Lower leg skin (tissue), 3 donors: ENCODE measurements around the gene DOCK1.

Experiments used
- CTCF ChIP-seq, 3 donors: fragments of 450-650 bp; IDR thresholded peaks; one replicate each; pipeline ENCODE4 v1.5.1; 2016; ENCODE audit warnings: antibody characterized with exemption in 3 of 3, mild to moderate bottlenecking in 3 of 3, moderate library complexity in 2 of 3
- POLR2A ChIP-seq, 2 donors: fragments of 450-650 bp; IDR thresholded peaks; one replicate each; pipeline ENCODE4 v1.6.1; 2016 to 2017; ENCODE audit warnings: antibody characterized with exemption in 2 of 2, mild to moderate bottlenecking in 1 of 2, moderate library complexity in 1 of 2

- TF ChIP-seq CTCF (IDR thresholded peaks at IDR 0.05) (no peak), POLR2A (IDR thresholded peaks at IDR 0.05) (no peak)
Measured at GRCh38 chr10:126904516-126904817, 761 bp upstream of the DOCK1 start.
